PC-9 (cell line): ENCODE measurements around the gene PPP4R1. TPM values are rescaled to one million over a fixed set of nuclear protein-coding genes. Genes with fewer than 3 reads are reported as not detected.

Experiments
- BruUV-seq: library from RNA; stranded (reverse); fragments of 400-500 nt; replicated peaks from 2 replicates; lab custom pipeline; 2021; lab: Mats Ljungman, UMichigan
- CTCF ChIA-PET: fragments of 300-600 bp; sonication (Branson Sonifier 250); formaldehyde crosslinking; loops from one replicate; lab custom pipeline; 2022; ENCODE audit warnings: antibody characterized with exemption; lab: Charles Lee
- POLR2A ChIA-PET: fragments of 300-600 bp; sonication (Branson Sonifier 250); formaldehyde crosslinking; loops from one replicate; lab custom pipeline; 2022; ENCODE audit warnings: antibody characterized with exemption; ENCODE audit not compliant: unreplicated experiment; lab: Charles Lee
- DNase-seq, 2 experiments: peaks; one replicate each; pipeline versions ENCODE4 v3.0.0 to v3.0.0-alpha.2; 2015 to 2022; ENCODE audit warnings: mixed read lengths in 1 of 2
- H2AFZ ChIP-seq: fragments of 200-600 bp; sonication (generic); 2 replicates; pipeline ENCODE4 v1.8.1; 2017; ENCODE audit warnings: antibody characterized with exemption
- H3F3A ChIP-seq: fragments of 200-600 bp; sonication (generic); 2 replicates; pipeline ENCODE4 v1.8.1; 2017; ENCODE audit warnings: antibody characterized with exemption, mild to moderate bottlenecking, low read depth; ENCODE audit not compliant: insufficient read depth
- H3K27ac ChIP-seq: fragments of 200-600 bp; sonication (generic); 2 replicates; pipeline ENCODE4 v1.6.1; 2016; ENCODE audit warnings: mixed run types
- H3K27me3 ChIP-seq: fragments of 200-600 bp; sonication (generic); 2 replicates; pipeline ENCODE4 v1.6.1; 2016; ENCODE audit warnings: low read depth, mixed run types; ENCODE audit not compliant: insufficient read depth
- H3K36me3 ChIP-seq: fragments of 200-600 bp; sonication (generic); 2 replicates; pipeline ENCODE4 v1.6.1; 2016; ENCODE audit warnings: low read depth, mixed run types
- H3K4me1 ChIP-seq: fragments of 200-600 bp; sonication (generic); replicated peaks from 2 replicates; pipeline ENCODE4 v1.6.1; 2016; ENCODE audit warnings: mixed run types; ENCODE audit not compliant: insufficient read depth
- H3K4me2 ChIP-seq: fragments of 200-600 bp; sonication (generic); 2 replicates; pipeline ENCODE4 v1.6.1; 2017; ENCODE audit warnings: mixed run types
- H3K4me3 ChIP-seq: fragments of 200-600 bp; sonication (generic); 2 replicates; pipeline ENCODE4 v1.6.1; 2016; ENCODE audit warnings: mixed run types
- H3K79me2 ChIP-seq: fragments of 200-600 bp; sonication (generic); 2 replicates; pipeline ENCODE4 v1.6.1; 2017; ENCODE audit warnings: low read depth, mixed run types
- H3K9me2 ChIP-seq: fragments of 200-600 bp; sonication (generic); 2 replicates; pipeline ENCODE4 v1.8.1; 2017; ENCODE audit warnings: mild to moderate bottlenecking; ENCODE audit not compliant: insufficient read depth
- H3K9me3 ChIP-seq: fragments of 200-600 bp; sonication (generic); 2 replicates; pipeline ENCODE4 v1.8.1; 2016; ENCODE audit warnings: low read depth; ENCODE audit not compliant: insufficient read depth
- H4K20me1 ChIP-seq: fragments of 200-600 bp; sonication (generic); 2 replicates; pipeline ENCODE4 v1.8.1; 2017; ENCODE audit not compliant: insufficient read depth
- EZH2 ChIP-seq: fragments of 200-600 bp; sonication (generic); IDR thresholded peaks from 2 replicates; pipeline ENCODE4 v1.8.0; 2017; ENCODE audit warnings: antibody characterized with exemption, low read depth
- intact Hi-C: fragments of 100-400 bp; cut with micrococcal nuclease; formaldehyde crosslinking; loops from one replicate; pipeline ENCODE4 v1.10.0; 2022; ENCODE audit not compliant: unreplicated experiment
- total RNA-seq: library from RNA; stranded (reverse); gene quantifications from 2 replicates; pipeline ENCODE4 v1.2.3, GENCODE V29; 2021
- TF ChIP-seq, protein P1 (sequence below): fragments of 200-600 bp; sonication (generic); conservative IDR thresholded peaks from 2 replicates; pipeline ENCODE4 v1.6.1; 2017; ENCODE audit warnings: mixed run types, antibody characterized with exemption, mild to moderate bottlenecking, moderate library complexity

Gene PPP4R1
- total RNA-seq, 1 experiment from 2014 or later = 167 TPM

- peaks cover 68% of the 10 kb centered on the region for H3K4me1 ChIP-seq
- H3K79me2 ChIP-seq = peaks cover 56% of the 10 kb centered on the region
- no peak for DNase-seq
- peak overlapping the region; percentile 97 for H3K27ac ChIP-seq
- H3K9me2 ChIP-seq = no peaks in the 10 kb centered on the region
- intact Hi-C loops = loop anchor here (10.0 kb wide), 1 partner anchor 299 kb away; the partner anchor contains the start of gene VAPA
- CTCF ChIA-PET = interaction anchor here (1.0 to 1.6 kb wide), 3 partner anchors 58 to 68 kb away, joined by 4 to 7 read pairs (median 4); no protein-coding TSS in a partner anchor
- H4K20me1 ChIP-seq = no peaks in the 10 kb centered on the region; the same call in 1 of the 2 replicates
- no peak for TF ChIP-seq EZH2
- TF ChIP-seq, protein P1, sequence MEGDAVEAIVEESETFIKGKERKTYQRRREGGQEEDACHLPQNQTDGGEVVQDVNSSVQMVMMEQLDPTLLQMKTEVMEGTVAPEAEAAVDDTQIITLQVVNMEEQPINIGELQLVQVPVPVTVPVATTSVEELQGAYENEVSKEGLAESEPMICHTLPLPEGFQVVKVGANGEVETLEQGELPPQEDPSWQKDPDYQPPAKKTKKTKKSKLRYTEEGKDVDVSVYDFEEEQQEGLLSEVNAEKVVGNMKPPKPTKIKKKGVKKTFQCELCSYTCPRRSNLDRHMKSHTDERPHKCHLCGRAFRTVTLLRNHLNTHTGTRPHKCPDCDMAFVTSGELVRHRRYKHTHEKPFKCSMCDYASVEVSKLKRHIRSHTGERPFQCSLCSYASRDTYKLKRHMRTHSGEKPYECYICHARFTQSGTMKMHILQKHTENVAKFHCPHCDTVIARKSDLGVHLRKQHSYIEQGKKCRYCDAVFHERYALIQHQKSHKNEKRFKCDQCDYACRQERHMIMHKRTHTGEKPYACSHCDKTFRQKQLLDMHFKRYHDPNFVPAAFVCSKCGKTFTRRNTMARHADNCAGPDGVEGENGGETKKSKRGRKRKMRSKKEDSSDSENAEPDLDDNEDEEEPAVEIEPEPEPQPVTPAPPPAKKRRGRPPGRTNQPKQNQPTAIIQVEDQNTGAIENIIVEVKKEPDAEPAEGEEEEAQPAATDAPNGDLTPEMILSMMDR = no peak
- no peaks in the 10 kb centered on the region for H3K27me3 ChIP-seq
- POLR2A ChIA-PET = interaction anchor here (0.5 to 0.8 kb wide), 9 partner anchors 8 to 262 kb away, joined by 3 to 14 read pairs (median 6); no protein-coding TSS in a partner anchor
- peaks cover 61% of the 10 kb centered on the region for H3F3A ChIP-seq
- H3K36me3 ChIP-seq = peaks cover 18% of the 10 kb centered on the region
- BruUV-seq = TSS peak; percentile 79
- peak overlapping the region; percentile 52; the same call in 1 of the 2 replicates for H2AFZ ChIP-seq
- H3K4me2 ChIP-seq = peak overlapping the region; percentile 100
- H3K4me3 ChIP-seq = peak overlapping the region; percentile 76
- H3K9me3 ChIP-seq = no peaks in the 10 kb centered on the region
These were observed 980 bp upstream of the PPP4R1 start for GRCh38 chr18:9615280-9615797.

DNA sequence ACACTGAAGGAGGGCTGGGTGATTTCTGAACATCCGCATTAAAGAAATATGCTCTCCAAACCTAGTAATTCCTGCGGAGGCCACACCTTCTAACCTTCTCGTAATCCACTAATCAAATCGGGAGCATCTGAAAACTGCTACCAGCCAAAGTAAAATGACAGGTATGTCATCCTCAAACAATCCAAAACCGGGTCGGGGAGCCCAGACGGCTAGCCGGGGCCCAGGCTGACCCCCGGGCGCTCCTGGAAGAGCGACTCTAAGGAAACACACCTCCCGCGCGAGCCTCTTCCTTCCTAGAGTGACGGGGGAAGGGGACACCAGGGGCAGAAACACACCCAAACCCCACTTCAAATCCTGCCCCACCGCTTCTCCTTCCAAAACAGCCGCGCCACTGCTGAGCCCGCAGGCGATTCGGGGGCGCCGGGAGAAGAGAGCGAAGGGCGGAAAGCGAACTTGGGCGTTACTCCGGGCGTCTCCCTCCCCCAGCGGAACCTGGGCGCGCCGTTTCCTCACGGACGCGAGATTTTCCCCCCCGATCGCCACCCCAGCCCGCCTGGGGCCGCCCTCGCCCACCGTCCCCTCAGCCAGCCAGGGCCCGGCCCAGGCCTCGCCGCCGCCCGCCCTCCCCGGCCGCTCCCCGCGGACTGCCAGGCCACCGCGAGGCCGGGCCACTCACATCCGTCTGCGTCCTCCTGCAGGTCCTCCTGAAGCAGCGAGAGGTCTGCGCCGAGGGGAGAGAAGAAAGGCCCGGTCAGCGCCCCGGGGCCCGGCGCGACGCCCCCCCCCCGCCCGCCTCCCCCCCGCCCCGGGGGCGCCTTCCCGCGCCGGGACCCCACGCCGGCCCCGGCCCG lies 584 bp downstream of the PPP4R1 start:
- BruUV-seq = TSS peak; percentile 38
- H3K36me3 ChIP-seq = peaks cover 31% of the 10 kb centered on the region
- ChIA-PET CTCF (no interaction called here), POLR2A (no interaction called here)
- DNase-seq = peak; percentile 66 to 74
- no peak overlapping the region for H2AFZ ChIP-seq
- H3K4me1 ChIP-seq = peaks cover 71% of the 10 kb centered on the region
- H3K27me3 ChIP-seq = no peaks in the 10 kb centered on the region
- no peaks in the 10 kb centered on the region for H3K9me3 ChIP-seq
- H3K9me2 ChIP-seq = no peaks in the 10 kb centered on the region
- peak overlapping the region; percentile 84 for H3K4me2 ChIP-seq
- TF ChIP-seq EZH2 = no peak
- TF ChIP-seq, protein P1 = no peak; the same call in 1 of the 2 replicates
- no peaks in the 10 kb centered on the region; the same call in 1 of the 2 replicates for H4K20me1 ChIP-seq
- peaks cover 71% of the 10 kb centered on the region for H3K79me2 ChIP-seq
- H3F3A ChIP-seq = peaks cover 49% of the 10 kb centered on the region
- intact Hi-C loops = loop anchor here (1.0 to 10.0 kb wide), 6 partner anchors 30 to 301 kb away; partner anchors contain the start of gene VAPA
- peak overlapping the region; percentile 97 for H3K27ac ChIP-seq
- peak overlapping the region; percentile 94 for H3K4me3 ChIP-seq

DNA sequence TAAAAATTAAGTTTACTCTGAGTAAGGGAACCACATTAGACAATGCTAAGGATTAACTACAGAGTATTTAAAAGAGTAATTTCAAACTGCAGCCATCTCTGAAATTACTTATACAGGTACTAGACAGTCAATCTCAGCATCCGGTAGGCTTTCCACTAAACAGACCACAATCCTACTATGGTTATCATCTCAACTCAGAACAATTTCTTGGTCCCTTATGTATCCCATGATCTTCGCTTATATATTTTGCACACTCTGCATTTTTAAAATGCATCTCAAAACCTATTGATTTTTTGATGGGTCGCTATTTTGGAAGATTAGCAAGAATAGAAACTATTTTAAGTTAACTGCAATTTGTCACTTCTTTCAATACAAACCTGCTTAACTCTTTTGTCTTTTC lies 1.4 kb downstream of the PPP4R1 start:
- Histone ChIP-seq H2AFZ (no peak overlapping the region), H3K27ac (peak overlapping the region; percentile 97), H3K36me3 (peaks cover 38% of the 10 kb centered on the region), H3K9me3 (no peaks in the 10 kb centered on the region), H3K4me3 (peak overlapping the region; percentile 94), H3F3A (peaks cover 47% of the 10 kb centered on the region), H3K9me2 (no peaks in the 10 kb centered on the region), H3K4me1 (peaks cover 76% of the 10 kb centered on the region), H3K79me2 (peaks cover 79% of the 10 kb centered on the region), H3K4me2 (peak overlapping the region; percentile 84), H3K27me3 (no peaks in the 10 kb centered on the region), H4K20me1 (no peaks in the 10 kb centered on the region; the same call in 1 of the 2 replicates)
- no peak for TF ChIP-seq EZH2
- TF ChIP-seq, protein P1 = no peak
- ChIA-PET CTCF (interaction anchor here (0.6 to 1.7 kb wide), 4 partner anchors 38 to 70 kb away, joined by 3 to 15 read pairs (median 9); no protein-coding TSS in a partner anchor), POLR2A (interaction anchor here (0.6 kb wide), 1 partner anchor 60 kb away, joined by 6 read pairs; no protein-coding TSS in a partner anchor)
- no TSS peak for BruUV-seq
- DNase-seq = no peak
- intact Hi-C loops = loop anchor here (1.0 to 10.0 kb wide), 8 partner anchors 30 to 302 kb away; partner anchors contain the start of gene VAPA
